LNCaP clone FGC (cell line): Measurements from ENCODE around the gene COMMD3.

Source experiments
- DNase-seq: peaks from one replicate; pipeline ENCODE4 v3.0.0-alpha.2; 2011; ENCODE audit warnings: low read depth
- H3K4me3 ChIP-seq: 2 replicates; pipeline ENCODE4 v1.5.1; 2011; ENCODE audit warnings: mild to moderate bottlenecking, low read depth, low read length, control low read depth
- CTCF ChIP-seq: IDR thresholded peaks from 2 replicates; pipeline ENCODE4 v1.5.1; 2012; ENCODE audit warnings: mild to moderate bottlenecking; ENCODE audit not compliant: control insufficient read depth, insufficient read depth; ENCODE audit errors: extremely low read depth

COMMD3 gene

DNA sequence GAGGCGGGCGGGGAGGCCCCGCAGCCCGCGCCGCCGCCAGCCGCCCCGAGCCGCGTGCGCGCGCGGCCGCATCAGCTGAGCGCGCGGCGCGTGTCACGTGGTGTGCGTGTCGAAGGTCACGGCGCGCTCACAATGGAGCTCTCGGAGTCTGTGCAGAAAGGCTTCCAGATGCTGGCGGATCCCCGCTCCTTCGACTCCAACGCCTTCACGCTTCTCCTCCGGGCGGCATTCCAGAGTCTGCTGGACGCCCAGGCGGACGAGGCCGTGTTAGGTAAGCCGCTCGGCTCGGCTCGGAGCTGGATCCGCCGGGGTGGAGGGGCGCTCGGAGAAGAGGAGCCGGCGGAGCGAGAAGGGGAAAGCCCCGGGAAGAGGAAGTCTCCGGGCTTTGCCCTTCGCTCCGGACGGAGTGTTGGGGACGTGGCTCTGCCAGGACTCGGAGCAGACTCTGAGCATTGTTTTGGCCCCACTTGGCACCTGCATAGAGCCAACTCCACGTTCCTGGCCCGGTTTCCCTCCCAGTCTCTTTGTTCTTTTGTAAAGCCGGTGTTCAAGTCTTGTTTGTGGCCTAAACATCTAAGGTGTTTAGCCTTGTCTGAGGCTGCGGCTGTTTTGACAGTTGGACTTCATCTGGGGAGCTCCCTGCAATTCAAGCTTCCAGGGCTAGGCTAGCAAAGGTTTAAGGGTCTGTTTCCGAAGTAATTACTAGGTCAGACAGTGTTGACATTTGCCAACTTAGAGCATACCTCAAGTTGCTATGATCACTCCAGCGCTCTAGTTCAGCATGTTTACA lies at the start of gene COMMD3:
TSS of gene COMMD3 (plus strand) at position 103 of the 790 bp plus-strand sequence. CDS start at position 133, 30 bp downstream.
- peak within 1 kb of the TSS; percentile 91 for H3K4me3 ChIP-seq
- peak; percentile 68 for DNase-seq
- no peak for TF ChIP-seq CTCF

- DNase-seq = no peak
These were observed 47.7 kb upstream of the COMMD3 start for GRCh38 chr10:22268503-22268902.

GRCh38 chr10:22271786-22272185 lies 44.4 kb upstream of the COMMD3 start:
- DNase-seq = no peak
- TF ChIP-seq CTCF = no peak
- no peak overlapping the region for H3K4me3 ChIP-seq

More at GRCh38 chr10:22268503-22268902, 47.7 kb upstream of the COMMD3 start:
- no peak for TF ChIP-seq CTCF
- no peak overlapping the region for H3K4me3 ChIP-seq

GRCh38 chr10:22278441-22278782 lies 37.8 kb upstream of the COMMD3 start:
- H3K4me3 ChIP-seq = no peak overlapping the region
- no peak for DNase-seq
- no peak for TF ChIP-seq CTCF

DNA sequence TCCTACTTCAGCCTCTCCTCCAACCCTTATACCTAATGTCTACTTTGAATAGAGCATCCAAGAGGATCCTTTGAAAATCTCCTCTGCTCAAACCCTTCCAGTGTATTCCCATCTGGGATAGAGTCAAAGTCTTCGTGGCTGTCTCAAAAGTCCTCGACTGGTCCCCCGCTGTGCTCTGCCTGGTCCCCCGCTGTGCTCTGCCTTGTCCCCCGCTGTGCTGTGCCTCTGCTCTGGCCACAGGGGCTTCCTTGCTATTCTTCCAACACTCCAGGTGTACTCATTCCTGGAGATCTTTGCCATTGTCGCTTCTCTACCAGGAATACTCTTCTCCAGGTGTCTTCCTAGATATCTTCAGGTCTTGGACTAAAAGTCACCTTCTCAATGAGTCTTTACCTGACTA lies 36.1 kb upstream of the COMMD3 start:
- TF ChIP-seq CTCF = no peak
- H3K4me3 ChIP-seq = no peak overlapping the region
- no peak for DNase-seq

DNA sequence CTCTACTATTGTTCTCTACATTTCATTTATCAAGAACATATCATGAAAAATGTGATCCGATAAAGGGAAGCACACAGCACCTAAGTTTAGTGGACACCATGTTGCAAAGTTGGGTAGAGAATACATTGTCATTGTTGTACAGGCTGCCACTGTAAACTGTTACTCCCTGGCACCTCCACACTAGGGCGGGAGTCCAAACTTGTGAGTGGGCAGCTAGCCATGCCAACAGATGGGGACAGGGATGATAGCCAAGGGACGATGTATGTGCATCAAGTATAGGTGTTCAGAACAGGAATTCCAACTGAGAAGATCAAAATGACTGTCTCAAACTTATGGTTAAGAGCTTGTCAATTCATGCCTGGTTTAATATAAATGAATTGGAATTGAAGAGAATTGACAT lies 31.1 kb upstream of the COMMD3 start:
- H3K4me3 ChIP-seq = no peak overlapping the region
- no peak for TF ChIP-seq CTCF
- peak; percentile 62 for DNase-seq
